ENCODE measurements around the gene TAAR9. TPM values are rescaled to one million over a fixed set of nuclear protein-coding genes. Genes with fewer than 3 reads are reported as not detected.

Gene TAAR9
- total RNA-seq, 1 donor from 2014 or later, result not detected

GRCh38 chr6:132499757-132500156, 38.3 kb upstream of the TAAR9 start:
- Histone ChIP-seq H3K4me3 (no peak overlapping the region), H3K27me3 (no peaks in the 10 kb centered on the region), H3K4me1 (peaks cover 0 to 22% of the 10 kb centered on the region in 2 donors), H3K27ac (no peak overlapping the region), H3K36me3 (peaks cover 18 to 42% of the 10 kb centered on the region in 2 donors), H3K9me3 (no peaks in the 10 kb centered on the region)
- DNase-seq (ENCODE audit: low spot score in 2 of 2), result no peak
- intact Hi-C loops (cut with DNase I), result loop anchor here (10.0 kb wide), 1 partner anchor 875 kb away; the partner anchor contains the start of gene MED23
- TF ChIP-seq CTCF (IDR thresholded peaks at IDR 0.05), result no peak

- TF ChIP-seq CTCF (IDR thresholded peaks at IDR 0.05), result no peak
- H3K36me3 ChIP-seq, result peaks cover 18 to 30% of the 10 kb centered on the region in 2 donors
- H3K27ac ChIP-seq, result peak overlapping the region in 1 of 2 donors; percentile 24
- intact Hi-C loops (cut with DNase I), result no loop called here
- no peak overlapping the region for H3K4me3 ChIP-seq
- H3K9me3 ChIP-seq, result no peaks in the 10 kb centered on the region
- H3K4me1 ChIP-seq, result peaks cover 0 to 18% of the 10 kb centered on the region in 2 donors
- no peaks in the 10 kb centered on the region for H3K27me3 ChIP-seq
- no peak for DNase-seq (ENCODE audit: low spot score in 2 of 2)
These were observed 33.3 kb upstream of the TAAR9 start for GRCh38 chr6:132504757-132505156.

- intact Hi-C loops (cut with DNase I), result no loop called here
- H3K36me3 ChIP-seq, result peaks cover 18 to 29% of the 10 kb centered on the region in 2 donors
- no peak overlapping the region for H3K4me3 ChIP-seq
- no peaks in the 10 kb centered on the region for H3K27me3 ChIP-seq
- H3K4me1 ChIP-seq, result peaks cover 0 to 19% of the 10 kb centered on the region in 2 donors
- no peaks in the 10 kb centered on the region for H3K9me3 ChIP-seq
- H3K27ac ChIP-seq, result peak overlapping the region in 1 of 2 donors; percentile 24
- no peak for DNase-seq (ENCODE audit: low spot score in 2 of 2)
- TF ChIP-seq CTCF (IDR thresholded peaks at IDR 0.05), result no peak
These were observed 32.9 kb upstream of the TAAR9 start for GRCh38 chr6:132505158-132505557.

- no peaks in the 10 kb centered on the region for H3K27me3 ChIP-seq
- no peak overlapping the region for H3K27ac ChIP-seq
- no peak for DNase-seq (ENCODE audit: low spot score in 2 of 2)
- peaks cover 11 to 19% of the 10 kb centered on the region in 2 donors for H3K36me3 ChIP-seq
- H3K9me3 ChIP-seq, result no peaks in the 10 kb centered on the region
- no peak for TF ChIP-seq CTCF (IDR thresholded peaks at IDR 0.05)
- no peak overlapping the region for H3K4me3 ChIP-seq
- H3K4me1 ChIP-seq, result peaks cover 0 to 28% of the 10 kb centered on the region in 2 donors
- intact Hi-C loops (cut with DNase I), result no loop called here
These were observed 31.6 kb upstream of the TAAR9 start for GRCh38 chr6:132506461-132506860.

- intact Hi-C loops (cut with DNase I), result no loop called here
- no peak for TF ChIP-seq CTCF (IDR thresholded peaks at IDR 0.05)
These were observed 30.9 kb upstream of the TAAR9 start for GRCh38 chr6:132506869-132507808.

More at GRCh38 chr6:132506869-132507808, 30.9 kb upstream of the TAAR9 start:
- H3K36me3 ChIP-seq, result peaks cover 7 to 12% of the 10 kb centered on the region in 2 donors
- H3K27me3 ChIP-seq, result no peaks in the 10 kb centered on the region
- peaks cover 0 to 28% of the 10 kb centered on the region in 2 donors for H3K4me1 ChIP-seq
- no peaks in the 10 kb centered on the region for H3K9me3 ChIP-seq
- no peak overlapping the region for H3K27ac ChIP-seq
- H3K4me3 ChIP-seq, result no peak overlapping the region
- no peak for DNase-seq (ENCODE audit: low spot score in 2 of 2)
